Large intestine (tissue), 3 donors: ENCODE results near the gene PRMT1. TPM values are rescaled to one million over a fixed set of nuclear protein-coding genes. Genes with fewer than 3 reads are reported as not detected.

Experiments
- DNase-seq, 2 donors: peaks; one replicate each; pipeline versions ENCODE4 v3.0.0 to v3.0.0-alpha.2; 2013
- H3K27ac ChIP-seq: one replicate; pipeline ENCODE4 v1.5.1; 2013; ENCODE audit warnings: low read length
- H3K27me3 ChIP-seq: 2 replicates; pipeline ENCODE4 v1.6.1; 2013; ENCODE audit warnings: low read length; ENCODE audit not compliant: control insufficient read depth, insufficient read depth
- H3K36me3 ChIP-seq: 2 replicates; pipeline ENCODE4 v1.6.1; 2013; ENCODE audit warnings: low read length; ENCODE audit not compliant: control insufficient read depth, insufficient read depth
- H3K4me1 ChIP-seq: one replicate; pipeline ENCODE4 v1.6.1; 2013; ENCODE audit warnings: low read length; ENCODE audit not compliant: control insufficient read depth, insufficient read depth
- H3K4me3 ChIP-seq: one replicate; pipeline ENCODE4 v1.5.1; 2013; ENCODE audit warnings: low read length
- H3K9me3 ChIP-seq: one replicate; pipeline ENCODE4 v1.6.1; 2013; ENCODE audit warnings: mild to moderate bottlenecking, low read depth, low read length, moderate library complexity; ENCODE audit not compliant: control insufficient read depth
- WGBS: methylation state at CpG from one replicate; pipeline ENCODE4 v1.1.5; 2013; ENCODE audit warnings: low lambda C conversion rate; ENCODE audit not compliant: insufficient coverage; 5-methylcytosine and 5-hydroxymethylcytosine counted together
- polyA plus RNA-seq: library from polyadenylated mRNA; unstranded; fragments of 120-200 nt; gene quantifications from one replicate; pipeline ENCODE4 v1.2.1, GENCODE V29; 2013

The PRMT1 gene
- polyA plus RNA-seq, 1 donor = 125 TPM

- Histone ChIP-seq H3K4me3 (no peak overlapping the region), H3K36me3 (peaks cover 4% of the 10 kb centered on the region), H3K27me3 (no peaks in the 10 kb centered on the region), H3K9me3 (no peaks in the 10 kb centered on the region), H3K4me1 (peaks cover 10% of the 10 kb centered on the region), H3K27ac (no peak overlapping the region)
- no peak for DNase-seq
- WGBS = no CpG with 5 or more reads among the region's 3 CpGs
Observed at GRCh38 chr19:49669516-49669915, 7.6 kb upstream of the PRMT1 start.

GRCh38 chr19:49672131-49672919 is 4.7 kb upstream of the PRMT1 start:
- Histone ChIP-seq H3K9me3 (no peaks in the 10 kb centered on the region), H3K36me3 (peaks cover 4% of the 10 kb centered on the region), H3K27ac (peak overlapping the region; percentile 67), H3K27me3 (no peaks in the 10 kb centered on the region), H3K4me1 (peaks cover 10% of the 10 kb centered on the region), H3K4me3 (peak overlapping the region; percentile 31)
- peak; percentile 84 to 85 for DNase-seq
- no CpG with 5 or more reads among the region's 28 CpGs for WGBS

GRCh38 chr19:49676136-49676783 is 811 bp upstream of the PRMT1 start:
- Histone ChIP-seq H3K27ac (peak overlapping the region; percentile 63), H3K27me3 (no peaks in the 10 kb centered on the region), H3K4me3 (peak overlapping the region; percentile 41), H3K36me3 (peaks cover 5% of the 10 kb centered on the region), H3K9me3 (no peaks in the 10 kb centered on the region), H3K4me1 (peaks cover 28% of the 10 kb centered on the region)
- WGBS = no CpG with 5 or more reads among the region's 27 CpGs
- DNase-seq = peak in 1 of 2 donors; percentile 83

- Histone ChIP-seq H3K9me3 (peaks cover 1% of the 10 kb centered on the region), H3K27me3 (no peaks in the 10 kb centered on the region), H3K4me3 (peak overlapping the region; percentile 79), H3K36me3 (peaks cover 8% of the 10 kb centered on the region), H3K4me1 (peaks cover 27% of the 10 kb centered on the region), H3K27ac (peak overlapping the region; percentile 84)
- DNase-seq = peak; percentile 100
- no CpG with 5 or more reads among the region's 34 CpGs for WGBS
Observed at GRCh38 chr19:49676784-49677230, 264 bp upstream of the PRMT1 start.

- peak; percentile 63 to 72 for DNase-seq
- Histone ChIP-seq H3K4me1 (peaks cover 22% of the 10 kb centered on the region), H3K36me3 (peaks cover 19% of the 10 kb centered on the region), H3K27me3 (no peaks in the 10 kb centered on the region), H3K27ac (peak overlapping the region; percentile 84), H3K4me3 (peak overlapping the region; percentile 79), H3K9me3 (peaks cover 3% of the 10 kb centered on the region)
- WGBS = no CpG with 5 or more reads among the region's 21 CpGs
Observed at GRCh38 chr19:49677901-49678674, 1.0 kb downstream of the PRMT1 start.

- no CpG with 5 or more reads among the region's 12 CpGs for WGBS
- Histone ChIP-seq H3K9me3 (peaks cover 3% of the 10 kb centered on the region), H3K4me3 (no peak overlapping the region), H3K36me3 (peaks cover 28% of the 10 kb centered on the region), H3K4me1 (peaks cover 22% of the 10 kb centered on the region), H3K27me3 (no peaks in the 10 kb centered on the region), H3K27ac (no peak overlapping the region)
- no peak for DNase-seq
Observed at GRCh38 chr19:49678985-49679770, 2.1 kb downstream of the PRMT1 start.

- WGBS = no CpG with 5 or more reads among the region's 10 CpGs
- peaks cover 22% of the 10 kb centered on the region for H3K4me1 ChIP-seq
- no peaks in the 10 kb centered on the region for H3K27me3 ChIP-seq
- DNase-seq = no peak
- H3K4me3 ChIP-seq = no peak overlapping the region
- no peak overlapping the region for H3K27ac ChIP-seq
- peaks cover 35% of the 10 kb centered on the region for H3K36me3 ChIP-seq
- peaks cover 3% of the 10 kb centered on the region for H3K9me3 ChIP-seq
Observed at GRCh38 chr19:49679771-49680413, 2.8 kb downstream of the PRMT1 start.

GRCh38 chr19:49680421-49681351 is 3.6 kb downstream of the PRMT1 start:
- WGBS = no CpG with 5 or more reads among the region's 40 CpGs
- Histone ChIP-seq H3K4me3 (no peak overlapping the region), H3K9me3 (peaks cover 3% of the 10 kb centered on the region), H3K27me3 (no peaks in the 10 kb centered on the region), H3K36me3 (peaks cover 43% of the 10 kb centered on the region), H3K4me1 (peaks cover 22% of the 10 kb centered on the region), H3K27ac (peak overlapping the region; percentile 21)
- peak; percentile 80 to 90 for DNase-seq

GRCh38 chr19:49681830-49682229 is 4.8 kb downstream of the PRMT1 start:
- DNase-seq = no peak
- Histone ChIP-seq H3K27me3 (no peaks in the 10 kb centered on the region), H3K9me3 (peaks cover 3% of the 10 kb centered on the region), H3K4me3 (no peak overlapping the region), H3K4me1 (peaks cover 18% of the 10 kb centered on the region), H3K36me3 (peaks cover 52% of the 10 kb centered on the region), H3K27ac (no peak overlapping the region)
- WGBS = no CpG with 5 or more reads among the region's 19 CpGs
